ENCODE data around the gene OR5M8. TPM values are rescaled to one million over a fixed set of nuclear protein-coding genes. Genes with fewer than 3 reads are reported as not detected.

Gene OR5M8
- total RNA-seq, 1 experiment from 2014 or later: not detected

- POLR2A ChIA-PET: no interaction called here
These were observed 37.6 kb downstream of the OR5M8 start for GRCh38 chr11:56453521-56453920.

More at GRCh38 chr11:56453521-56453920, 37.6 kb downstream of the OR5M8 start:
- Histone ChIP-seq H3K79me2 (ENCODE audit: insufficient read depth, low read length) (no peaks in the 10 kb centered on the region), H4K20me1 (ENCODE audit: insufficient read depth) (no peaks in the 10 kb centered on the region), H3K9me2 (ENCODE audit: insufficient read depth) (no peaks in the 10 kb centered on the region), H3K9me3 (ENCODE audit: control insufficient read depth in 1 of 2, insufficient read depth in 1 of 2, low read depth in 1 of 2, low read length in 2 of 2) (peaks cover 15% of the 10 kb centered on the region in 2 experiments; a peak in 2 of 4 replicates), H3K27ac (ENCODE audit: low read depth, low read length) (no peak overlapping the region), H3K9ac (ENCODE audit: low read length) (no peak overlapping the region), H3K36me3 (ENCODE audit: control insufficient read depth in 1 of 2, insufficient read depth in 2 of 2, low read length in 2 of 2) (no peaks in the 10 kb centered on the region), H3K4me3 (replicated peaks in 1 of 2; ENCODE audit: low read depth in 1 of 2, low read length in 2 of 2) (no peak overlapping the region), H3K27me3 (ENCODE audit: insufficient read depth, low read length) (no peaks in the 10 kb centered on the region), H2AFZ (ENCODE audit: low read depth, low read length, poor library complexity, severe bottlenecking) (no peak overlapping the region), H3K4me2 (ENCODE audit: low read length) (no peak overlapping the region), H3K4me1 (ENCODE audit: control insufficient read depth in 1 of 2, insufficient read depth in 2 of 2, low read length in 2 of 2) (no peaks in the 10 kb centered on the region)
- CTCF ChIA-PET: no interaction called here
- no TSS peak for BruUV-seq (replicated peaks)
- TF ChIP-seq EZH2 (IDR thresholded peaks at IDR 0.05) (no peak), POLR2AphosphoS5 (IDR thresholded peaks at IDR 0.05; ENCODE audit: low read depth, low read length) (no peak), ZBTB33 (IDR thresholded peaks at IDR 0.05; ENCODE audit: extremely low read depth, insufficient replicate concordance, low read length) (no peak), EZH2phosphoT487 (IDR thresholded peaks at IDR 0.05; ENCODE audit: borderline replicate concordance) (no peak), YY1 (IDR thresholded peaks at IDR 0.05; ENCODE audit: extremely low read depth, insufficient replicate concordance, low read depth, low read length) (no peak), POLR2A (IDR thresholded peaks at IDR 0.05; ENCODE audit: borderline replicate concordance, extremely low read depth, insufficient read depth, insufficient read length) (no peak), ZNF274 (IDR thresholded peaks at IDR 0.05; ENCODE audit: low read depth, low read length) (no peak), SIN3A (IDR thresholded peaks at IDR 0.05; ENCODE audit: low read depth) (no peak), JUND (IDR thresholded peaks at IDR 0.05) (no peak), ZFX (IDR thresholded peaks at IDR 0.05) (no peak), EGR1 (IDR thresholded peaks at IDR 0.05; ENCODE audit: low read depth) (no peak)
- DNase-seq (ENCODE audit: low read depth, low spot score): no peak
- RAD21 ChIA-PET (ENCODE audit: low non-redundant PET in 1 of 2, low total read pairs in 2 of 2, uncharacterized antibody in 2 of 2, unreplicated experiment in 2 of 2): no interaction called here
- intact Hi-C loops (cut with micrococcal nuclease): no loop called here
- no peak for ATAC-seq

Other genes starting within 250 kb of the OR5M8 start
- gene OR5T3, start 239.1 kb downstream of the OR5M8 start, total RNA-seq (2021; ENCODE audit: unreplicated experiment): not detected
- not detected for gene OR5T1, start 217.2 kb downstream of the OR5M8 start, total RNA-seq (2021; ENCODE audit: unreplicated experiment)
- not detected for gene OR8H1, start 199.1 kb downstream of the OR5M8 start, total RNA-seq (2021; ENCODE audit: unreplicated experiment)
- not detected for gene OR8K3, start 176.2 kb downstream of the OR5M8 start, total RNA-seq (2021; ENCODE audit: unreplicated experiment)
- not detected for gene OR8K1, start 145.3 kb downstream of the OR5M8 start, total RNA-seq (2021; ENCODE audit: unreplicated experiment)
- not detected for gene OR8J1, start 137.1 kb downstream of the OR5M8 start, total RNA-seq (2021; ENCODE audit: unreplicated experiment)
- gene OR8U1, start 115.7 kb downstream of the OR5M8 start, total RNA-seq (2021; ENCODE audit: unreplicated experiment): not detected
- gene OR5AL1, start 78.7 kb downstream of the OR5M8 start, total RNA-seq (2021; ENCODE audit: unreplicated experiment): not detected
- gene OR5M3, start 18.0 kb downstream of the OR5M8 start, total RNA-seq (2021; ENCODE audit: unreplicated experiment): not detected
- not detected for gene OR5M11, start 51.9 kb upstream of the OR5M8 start, total RNA-seq (2021; ENCODE audit: unreplicated experiment)
- not detected for gene OR5M10, start 86.4 kb upstream of the OR5M8 start, total RNA-seq (2021; ENCODE audit: unreplicated experiment)
- gene OR5M1, start 123.5 kb upstream of the OR5M8 start, total RNA-seq (2021; ENCODE audit: unreplicated experiment): not detected
- gene OR5AP2, start 151.1 kb upstream of the OR5M8 start, total RNA-seq (2021; ENCODE audit: unreplicated experiment): not detected
- gene OR5AR1, start 172.3 kb upstream of the OR5M8 start, total RNA-seq (2021; ENCODE audit: unreplicated experiment): not detected
- not detected for gene OR9G1, start 207.7 kb upstream of the OR5M8 start, total RNA-seq (2021; ENCODE audit: unreplicated experiment)

Measured in HCT116 (cell line).